ENCODE data around the gene LAIR2.

Gene LAIR2

GRCh38 chr19:54470276-54470887, 32.2 kb upstream of the LAIR2 start:
- no peak for DNase-seq (ENCODE audit: low read depth)
- H3K4me3 ChIP-seq (ENCODE audit: low read depth, low read length): no peak overlapping the region
- TF ChIP-seq MAX (IDR thresholded peaks at IDR 0.05; ENCODE audit: low read depth, low read length): no peak
- TF ChIP-seq CTCF (IDR thresholded peaks at IDR 0.05; ENCODE audit: low read depth, low read length): no peak
- no peak for TF ChIP-seq MYC (IDR thresholded peaks at IDR 0.05; ENCODE audit: low read depth, low read length)
- no peak for TF ChIP-seq POLR2A (IDR thresholded peaks at IDR 0.05; ENCODE audit: extremely low read depth, insufficient read length)

- no peak overlapping the region for H3K4me3 ChIP-seq (ENCODE audit: low read depth, low read length)
- no peak for DNase-seq (ENCODE audit: low read depth)
- TF ChIP-seq MAX (IDR thresholded peaks at IDR 0.05; ENCODE audit: low read depth, low read length): no peak
- no peak for TF ChIP-seq POLR2A (IDR thresholded peaks at IDR 0.05; ENCODE audit: extremely low read depth, insufficient read length)
- TF ChIP-seq CTCF (IDR thresholded peaks at IDR 0.05; ENCODE audit: low read depth, low read length): no peak
- TF ChIP-seq MYC (IDR thresholded peaks at IDR 0.05; ENCODE audit: low read depth, low read length): no peak
These were observed 31.4 kb upstream of the LAIR2 start for GRCh38 chr19:54470991-54471782.

DNA sequence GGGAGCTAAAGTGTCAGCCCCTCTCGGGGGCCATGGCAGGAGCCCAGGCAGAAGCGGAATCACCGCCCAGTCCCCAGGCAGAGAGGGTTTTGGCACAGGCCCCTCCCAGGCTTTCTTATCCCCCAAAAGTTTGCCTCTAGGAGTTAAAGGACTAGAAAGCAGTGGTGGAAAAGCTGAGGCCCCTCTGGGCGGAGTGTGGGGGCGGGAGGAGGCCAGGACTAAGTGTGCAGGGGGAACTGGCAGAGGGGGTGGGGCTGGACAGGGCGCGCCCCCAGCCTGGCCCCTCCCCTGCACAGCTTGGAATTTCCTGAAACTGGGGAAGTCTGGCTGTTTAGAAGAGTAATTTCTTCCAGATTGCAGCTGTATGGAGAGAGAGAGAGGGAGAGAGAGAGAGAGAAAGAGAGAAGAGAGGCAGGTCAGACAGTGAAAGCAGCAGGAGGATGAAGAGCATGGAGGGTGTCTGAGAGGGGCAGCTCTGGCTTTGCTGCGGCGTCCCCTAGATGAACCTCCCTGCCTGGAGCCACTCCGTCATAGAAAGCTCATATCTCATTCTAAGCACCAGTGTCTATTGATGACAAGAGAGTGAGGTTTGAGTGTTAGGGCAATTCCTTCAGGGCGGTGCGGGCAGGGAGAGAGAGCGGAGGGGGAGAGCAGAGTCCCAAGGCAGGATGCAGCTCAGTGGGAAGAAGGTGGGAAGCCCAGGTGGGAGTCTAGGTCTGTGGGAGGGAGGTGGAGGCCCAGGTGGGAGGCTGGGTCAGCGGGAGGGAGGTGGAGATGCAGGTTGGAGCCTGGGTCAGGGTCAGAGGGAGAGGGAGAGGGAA, 29.4 kb upstream of the LAIR2 start, which contains the start of gene CDC42EP5:
CDC42EP5 (minus strand) TSS at position 226 of the 821 bp plus-strand sequence. CDS start 7,749 bp downstream, outside the sequence.
- DNase-seq (ENCODE audit: low read depth): no peak
- TF ChIP-seq POLR2A (IDR thresholded peaks at IDR 0.05; ENCODE audit: extremely low read depth, insufficient read length): no peak
- TF ChIP-seq MYC (IDR thresholded peaks at IDR 0.05; ENCODE audit: low read depth, low read length): no peak
- TF ChIP-seq MAX (IDR thresholded peaks at IDR 0.05; ENCODE audit: low read depth, low read length): no peak
- TF ChIP-seq CTCF (IDR thresholded peaks at IDR 0.05; ENCODE audit: low read depth, low read length): no peak
- no peak within 1 kb of the TSS for H3K4me3 ChIP-seq (ENCODE audit: low read depth, low read length)

DNA sequence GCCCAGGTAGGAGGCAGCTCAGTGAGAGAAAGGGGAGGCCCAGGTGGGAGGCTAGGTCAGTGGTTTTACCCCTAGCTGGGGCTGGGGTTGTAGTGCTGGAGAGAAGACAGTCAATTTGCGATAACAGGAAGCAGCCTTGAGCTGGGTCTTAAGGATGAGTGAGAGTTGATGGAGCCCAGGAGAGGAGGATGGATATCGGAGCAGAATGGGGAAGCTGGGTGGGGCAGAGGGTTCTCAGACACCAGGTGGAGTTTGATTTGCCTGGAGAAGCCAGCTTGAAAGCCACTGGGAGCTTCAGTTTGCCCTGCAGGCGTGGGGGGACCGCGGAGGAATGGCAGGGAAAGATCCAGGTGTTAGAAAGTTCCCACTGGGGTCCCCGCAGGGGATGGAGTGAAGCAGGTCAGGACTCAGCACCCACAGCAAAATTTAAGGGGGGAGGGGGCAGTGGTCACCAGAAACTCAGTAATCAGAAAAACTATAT, 28.7 kb upstream of the LAIR2 start:
- no peak for DNase-seq (ENCODE audit: low read depth)
- no peak overlapping the region for H3K4me3 ChIP-seq (ENCODE audit: low read depth, low read length)
- TF ChIP-seq MAX (IDR thresholded peaks at IDR 0.05; ENCODE audit: low read depth, low read length) (no peak), CTCF (IDR thresholded peaks at IDR 0.05; ENCODE audit: low read depth, low read length) (no peak), MYC (IDR thresholded peaks at IDR 0.05; ENCODE audit: low read depth, low read length) (no peak), POLR2A (IDR thresholded peaks at IDR 0.05; ENCODE audit: extremely low read depth, insufficient read length) (no peak)

GRCh38 chr19:54475706-54476105, 26.9 kb upstream of the LAIR2 start:
- no peak for DNase-seq (ENCODE audit: low read depth)
- no peak overlapping the region for H3K4me3 ChIP-seq (ENCODE audit: low read depth, low read length)
- TF ChIP-seq POLR2A (IDR thresholded peaks at IDR 0.05; ENCODE audit: extremely low read depth, insufficient read length) (no peak), MYC (IDR thresholded peaks at IDR 0.05; ENCODE audit: low read depth, low read length) (no peak), CTCF (IDR thresholded peaks at IDR 0.05; ENCODE audit: low read depth, low read length) (no peak), MAX (IDR thresholded peaks at IDR 0.05; ENCODE audit: low read depth, low read length) (no peak)

Data from NB4 (cell line).